Activated CD4-positive, alpha-beta memory T cell treated with anti-CD3 and anti-CD28 coated beads for 36 hours (primary cell): Measurements from ENCODE around the gene CTNNA2. TPM values are rescaled to one million over a fixed set of nuclear protein-coding genes. Genes with fewer than 3 reads are reported as not detected.

ENCODE experiments used
- CTCF ChIA-PET: fragments of 350-600 bp; sonication (Branson Sonifier 250); formaldehyde crosslinking; loops from one replicate; lab custom pipeline; 2021; ENCODE audit warnings: antibody characterized with exemption, inconsistent platforms; lab: Charles Lee
- POLR2A ChIA-PET: fragments of 350-600 bp; sonication (Branson Sonifier 250); formaldehyde crosslinking; loops from one replicate; lab custom pipeline; 2021; ENCODE audit warnings: antibody characterized with exemption; lab: Charles Lee
- DNase-seq: peaks from one replicate; pipeline ENCODE4 v3.0.0-alpha.2; 2020
- H3K27ac Mint-ChIP-seq: one replicate; pipeline ENCODE4 v1.8.0; 2021; ENCODE audit warnings: mixed read lengths
- H3K27me3 Mint-ChIP-seq: one replicate; pipeline ENCODE4 v1.8.0; 2021; ENCODE audit warnings: mixed read lengths
- H3K36me3 Mint-ChIP-seq: one replicate; pipeline ENCODE4 v1.8.0; 2021; ENCODE audit warnings: mixed read lengths
- H3K4me1 Mint-ChIP-seq: one replicate; pipeline ENCODE4 v1.8.0; 2021; ENCODE audit warnings: low read depth, mixed read lengths
- H3K4me3 Mint-ChIP-seq: one replicate; pipeline ENCODE4 v1.8.0; 2021; ENCODE audit warnings: mild to moderate bottlenecking, mixed read lengths
- H3K9me3 Mint-ChIP-seq: one replicate; pipeline ENCODE4 v1.8.0; 2021; ENCODE audit warnings: mixed read lengths
- intact Hi-C: fragments of 100-400 bp; cut with micrococcal nuclease; formaldehyde crosslinking; loops from one replicate; pipeline ENCODE4 v1.15.1; 2023
- total RNA-seq, 2 experiments: library from RNA; stranded (reverse); gene quantifications; one replicate each; pipeline ENCODE4 v1.2.3, GENCODE V29; 2021

The CTNNA2 gene
- total RNA-seq, 2 experiments from 2014 or later, result not detected

- Mint-ChIP-seq H3K4me1 (no peaks in the 10 kb centered on the region), H3K27me3 (no peaks in the 10 kb centered on the region), H3K9me3 (peaks cover 12% of the 10 kb centered on the region), H3K36me3 (no peaks in the 10 kb centered on the region), H3K4me3 (no peak overlapping the region), H3K27ac (no peak overlapping the region)
- no peak for DNase-seq
- intact Hi-C loops, result no loop called here
- POLR2A ChIA-PET, result no interaction called here
- CTCF ChIA-PET, result no interaction called here
Measured at GRCh38 chr2:79621252-79621651, 108.4 kb downstream of the CTNNA2 start.

GRCh38 chr2:79621755-79622154 lies 108.9 kb downstream of the CTNNA2 start:
- Mint-ChIP-seq H3K4me3 (no peak overlapping the region), H3K9me3 (peaks cover 16% of the 10 kb centered on the region), H3K4me1 (no peaks in the 10 kb centered on the region), H3K36me3 (no peaks in the 10 kb centered on the region), H3K27me3 (no peaks in the 10 kb centered on the region), H3K27ac (no peak overlapping the region)
- no peak for DNase-seq
- POLR2A ChIA-PET, result no interaction called here
- intact Hi-C loops, result no loop called here
- CTCF ChIA-PET, result no interaction called here

GRCh38 chr2:79622508-79622907 lies 109.7 kb downstream of the CTNNA2 start:
- H3K36me3 Mint-ChIP-seq, result no peaks in the 10 kb centered on the region

GRCh38 chr2:79627237-79627636 lies 114.4 kb downstream of the CTNNA2 start:
- intact Hi-C loops, result no loop called here
- H3K27me3 Mint-ChIP-seq, result no peaks in the 10 kb centered on the region
- CTCF ChIA-PET, result no interaction called here
- no peak overlapping the region for H3K27ac Mint-ChIP-seq
- H3K9me3 Mint-ChIP-seq, result peaks cover 11% of the 10 kb centered on the region
- no peak for DNase-seq
- H3K4me3 Mint-ChIP-seq, result no peak overlapping the region
- H3K4me1 Mint-ChIP-seq, result no peaks in the 10 kb centered on the region
- no peaks in the 10 kb centered on the region for H3K36me3 Mint-ChIP-seq
- POLR2A ChIA-PET, result no interaction called here

More at GRCh38 chr2:79622508-79622907, 109.7 kb downstream of the CTNNA2 start:
- peaks cover 14% of the 10 kb centered on the region for H3K9me3 Mint-ChIP-seq
- H3K27ac Mint-ChIP-seq, result no peak overlapping the region
- intact Hi-C loops, result no loop called here
- H3K27me3 Mint-ChIP-seq, result no peaks in the 10 kb centered on the region
- DNase-seq, result no peak
- H3K4me3 Mint-ChIP-seq, result no peak overlapping the region
- no peaks in the 10 kb centered on the region for H3K4me1 Mint-ChIP-seq
- ChIA-PET CTCF (no interaction called here), POLR2A (no interaction called here)

DNA sequence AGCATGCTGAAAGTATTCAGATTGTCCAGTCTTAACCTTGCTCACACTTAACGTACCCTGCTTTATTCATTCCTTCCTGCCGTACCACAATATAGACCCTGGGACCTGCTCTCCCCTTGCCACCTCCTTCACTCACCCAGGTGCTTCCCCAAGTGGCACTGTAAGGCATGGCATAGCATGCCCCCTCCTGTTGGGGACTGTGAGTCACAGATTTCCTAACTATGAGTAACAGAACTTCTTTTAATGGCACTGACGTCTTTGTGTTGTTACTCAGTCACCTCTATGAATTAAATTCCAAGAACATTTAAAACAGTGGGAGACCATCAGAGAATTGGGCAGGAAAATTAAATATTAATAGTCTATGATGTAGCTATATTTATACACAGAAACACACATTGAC lies 117.2 kb downstream of the CTNNA2 start:
- no peaks in the 10 kb centered on the region for H3K4me1 Mint-ChIP-seq
- ChIA-PET POLR2A (no interaction called here), CTCF (no interaction called here)
- H3K36me3 Mint-ChIP-seq, result no peaks in the 10 kb centered on the region
- H3K4me3 Mint-ChIP-seq, result no peak overlapping the region
- DNase-seq, result no peak
- no peaks in the 10 kb centered on the region for H3K27me3 Mint-ChIP-seq
- H3K9me3 Mint-ChIP-seq, result peaks cover 20% of the 10 kb centered on the region
- intact Hi-C loops, result no loop called here
- no peak overlapping the region for H3K27ac Mint-ChIP-seq

DNA sequence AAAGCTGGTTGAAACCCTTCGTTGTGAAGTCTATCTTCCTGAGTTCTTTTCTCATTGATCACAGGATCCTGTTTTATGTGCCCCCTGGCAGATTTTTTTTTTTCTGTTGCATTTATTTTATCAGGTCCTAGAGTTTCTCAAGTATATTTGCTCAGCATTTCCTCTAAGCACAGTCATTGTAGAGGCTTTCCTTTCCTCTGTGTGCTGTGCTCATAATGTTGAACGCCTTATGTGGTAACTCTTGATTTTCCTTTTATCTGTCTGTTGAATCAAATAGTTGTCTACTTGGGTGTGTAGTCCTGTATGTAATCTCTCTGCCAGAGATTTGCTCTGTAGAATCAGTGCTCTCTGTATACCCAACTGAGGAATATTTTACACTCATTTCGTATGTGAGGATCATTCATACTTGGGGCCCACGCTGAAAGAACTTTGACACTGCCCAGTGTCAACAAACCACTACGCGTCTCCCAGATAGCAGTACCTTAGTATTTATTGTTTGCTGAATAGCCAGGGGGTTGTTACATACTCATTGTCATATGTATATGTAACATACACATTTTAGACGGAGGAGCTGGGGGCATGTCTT lies 118.2 kb downstream of the CTNNA2 start:
- intact Hi-C loops, result no loop called here
- no peak overlapping the region for H3K27ac Mint-ChIP-seq
- H3K9me3 Mint-ChIP-seq, result peaks cover 22% of the 10 kb centered on the region
- CTCF ChIA-PET, result no interaction called here
- H3K27me3 Mint-ChIP-seq, result no peaks in the 10 kb centered on the region
- H3K36me3 Mint-ChIP-seq, result no peaks in the 10 kb centered on the region
- no peak overlapping the region for H3K4me3 Mint-ChIP-seq
- POLR2A ChIA-PET, result no interaction called here
- no peak for DNase-seq
- no peaks in the 10 kb centered on the region for H3K4me1 Mint-ChIP-seq

DNA sequence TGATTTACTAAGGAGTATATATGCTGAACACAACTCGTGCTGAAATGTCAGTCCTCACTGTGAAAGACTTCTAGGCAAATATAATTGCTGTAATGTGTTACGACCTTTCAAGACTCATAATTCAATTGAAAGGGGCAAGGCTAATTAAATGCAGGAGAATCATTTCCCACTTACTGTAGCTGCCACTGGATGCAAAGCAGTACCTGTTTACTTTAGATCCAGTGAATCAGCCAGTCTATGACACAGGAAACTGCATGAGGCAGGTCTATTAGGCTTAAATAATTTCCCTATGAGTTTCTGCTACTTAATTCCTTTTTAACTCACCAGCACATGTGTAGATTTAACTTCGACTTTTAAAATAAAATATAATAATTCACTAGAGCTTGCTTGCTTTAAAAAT lies 125.6 kb downstream of the CTNNA2 start:
- H3K4me1 Mint-ChIP-seq, result no peaks in the 10 kb centered on the region

DNA sequence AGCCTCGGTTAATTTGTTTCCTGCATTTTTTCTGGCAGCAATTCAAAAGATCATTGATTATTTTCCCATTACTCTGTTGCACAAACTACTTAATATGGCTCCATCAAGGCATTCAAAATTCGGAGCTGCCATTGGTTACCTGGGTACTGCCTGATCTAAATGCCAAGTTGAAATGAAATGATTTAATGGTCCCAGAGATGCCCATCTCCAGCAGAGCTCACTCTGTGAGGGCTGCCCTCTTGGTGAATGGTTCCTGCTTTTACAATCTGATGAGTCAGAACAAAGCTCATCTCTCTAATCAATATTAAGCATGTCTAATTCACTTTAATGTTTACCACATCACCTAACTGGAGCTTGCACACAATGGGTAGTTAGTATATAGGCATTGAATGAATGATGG lies 126.1 kb downstream of the CTNNA2 start:
- intact Hi-C loops, result no loop called here
- no peak for DNase-seq
- Mint-ChIP-seq H3K27me3 (no peaks in the 10 kb centered on the region), H3K4me3 (no peak overlapping the region), H3K9me3 (peaks cover 30% of the 10 kb centered on the region), H3K27ac (no peak overlapping the region), H3K36me3 (no peaks in the 10 kb centered on the region), H3K4me1 (no peaks in the 10 kb centered on the region)
- ChIA-PET CTCF (no interaction called here), POLR2A (no interaction called here)

More for the DNA sequence above, 125.6 kb downstream of the CTNNA2 start:
- intact Hi-C loops, result no loop called here
- Mint-ChIP-seq H3K4me3 (no peak overlapping the region), H3K36me3 (no peaks in the 10 kb centered on the region), H3K9me3 (peaks cover 30% of the 10 kb centered on the region), H3K27ac (no peak overlapping the region), H3K27me3 (no peaks in the 10 kb centered on the region)
- ChIA-PET CTCF (no interaction called here), POLR2A (no interaction called here)
- no peak for DNase-seq

GRCh38 chr2:79640001-79640400 lies 127.2 kb downstream of the CTNNA2 start:
- peaks cover 25% of the 10 kb centered on the region for H3K9me3 Mint-ChIP-seq

GRCh38 chr2:79649531-79649930 lies 136.7 kb downstream of the CTNNA2 start:
- Mint-ChIP-seq H3K27me3 (no peaks in the 10 kb centered on the region), H3K27ac (no peak overlapping the region), H3K36me3 (no peaks in the 10 kb centered on the region), H3K9me3 (peaks cover 39% of the 10 kb centered on the region), H3K4me1 (no peaks in the 10 kb centered on the region), H3K4me3 (no peak overlapping the region)
- intact Hi-C loops, result no loop called here
- ChIA-PET CTCF (no interaction called here), POLR2A (no interaction called here)
- DNase-seq, result no peak

More at GRCh38 chr2:79640001-79640400, 127.2 kb downstream of the CTNNA2 start:
- no peaks in the 10 kb centered on the region for H3K36me3 Mint-ChIP-seq
- no peak overlapping the region for H3K27ac Mint-ChIP-seq
- no peaks in the 10 kb centered on the region for H3K27me3 Mint-ChIP-seq
- intact Hi-C loops, result no loop called here
- H3K4me3 Mint-ChIP-seq, result no peak overlapping the region
- ChIA-PET POLR2A (no interaction called here), CTCF (no interaction called here)
- no peaks in the 10 kb centered on the region for H3K4me1 Mint-ChIP-seq
- no peak for DNase-seq

GRCh38 chr2:79660557-79660956 lies 147.7 kb downstream of the CTNNA2 start:
- Mint-ChIP-seq H3K27me3 (no peaks in the 10 kb centered on the region), H3K4me3 (no peak overlapping the region), H3K9me3 (peaks cover 16% of the 10 kb centered on the region), H3K27ac (no peak overlapping the region), H3K36me3 (no peaks in the 10 kb centered on the region), H3K4me1 (no peaks in the 10 kb centered on the region)
- CTCF ChIA-PET, result no interaction called here
- intact Hi-C loops, result no loop called here
- POLR2A ChIA-PET, result no interaction called here
- no peak for DNase-seq

- CTCF ChIA-PET, result no interaction called here
- intact Hi-C loops, result no loop called here
- no peak for DNase-seq
- peaks cover 14% of the 10 kb centered on the region for H3K9me3 Mint-ChIP-seq
- no peak overlapping the region for H3K27ac Mint-ChIP-seq
- no peaks in the 10 kb centered on the region for H3K36me3 Mint-ChIP-seq
- H3K4me1 Mint-ChIP-seq, result no peaks in the 10 kb centered on the region
- H3K4me3 Mint-ChIP-seq, result no peak overlapping the region
- POLR2A ChIA-PET, result no interaction called here
- no peaks in the 10 kb centered on the region for H3K27me3 Mint-ChIP-seq
Measured at GRCh38 chr2:79665091-79665490, 152.2 kb downstream of the CTNNA2 start.

DNA sequence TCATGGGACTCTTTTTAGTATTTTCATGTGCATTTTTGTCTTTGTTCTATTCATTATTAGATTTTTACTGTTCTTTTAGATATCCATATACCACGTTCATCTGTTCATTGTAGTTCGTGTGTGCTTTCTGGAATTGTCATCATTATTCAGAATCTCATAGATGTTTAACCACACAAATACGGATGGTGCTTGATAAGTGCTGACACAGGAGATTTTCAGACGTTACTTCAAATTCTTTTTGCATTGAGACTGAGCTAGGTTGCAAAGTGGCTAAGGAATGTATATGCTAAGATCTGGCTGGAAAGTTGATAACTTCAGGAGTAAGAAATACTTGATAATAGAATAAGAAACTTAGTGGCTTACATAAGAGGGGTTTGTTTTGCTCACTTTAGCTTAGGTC lies 153.6 kb downstream of the CTNNA2 start:
- Mint-ChIP-seq H3K9me3 (peaks cover 14% of the 10 kb centered on the region), H3K27me3 (no peaks in the 10 kb centered on the region), H3K36me3 (no peaks in the 10 kb centered on the region), H3K27ac (no peak overlapping the region), H3K4me3 (no peak overlapping the region), H3K4me1 (no peaks in the 10 kb centered on the region)
- ChIA-PET POLR2A (no interaction called here), CTCF (no interaction called here)
- no peak for DNase-seq
- intact Hi-C loops, result no loop called here
